T follicular helper cell (primary cell): ENCODE results near the gene ANKRD33.

Experiments
- DNase-seq: peaks from one replicate; pipeline ENCODE4 v3.0.0-alpha.2; 2020; ENCODE audit warnings: low read depth

The ANKRD33 gene

DNA sequence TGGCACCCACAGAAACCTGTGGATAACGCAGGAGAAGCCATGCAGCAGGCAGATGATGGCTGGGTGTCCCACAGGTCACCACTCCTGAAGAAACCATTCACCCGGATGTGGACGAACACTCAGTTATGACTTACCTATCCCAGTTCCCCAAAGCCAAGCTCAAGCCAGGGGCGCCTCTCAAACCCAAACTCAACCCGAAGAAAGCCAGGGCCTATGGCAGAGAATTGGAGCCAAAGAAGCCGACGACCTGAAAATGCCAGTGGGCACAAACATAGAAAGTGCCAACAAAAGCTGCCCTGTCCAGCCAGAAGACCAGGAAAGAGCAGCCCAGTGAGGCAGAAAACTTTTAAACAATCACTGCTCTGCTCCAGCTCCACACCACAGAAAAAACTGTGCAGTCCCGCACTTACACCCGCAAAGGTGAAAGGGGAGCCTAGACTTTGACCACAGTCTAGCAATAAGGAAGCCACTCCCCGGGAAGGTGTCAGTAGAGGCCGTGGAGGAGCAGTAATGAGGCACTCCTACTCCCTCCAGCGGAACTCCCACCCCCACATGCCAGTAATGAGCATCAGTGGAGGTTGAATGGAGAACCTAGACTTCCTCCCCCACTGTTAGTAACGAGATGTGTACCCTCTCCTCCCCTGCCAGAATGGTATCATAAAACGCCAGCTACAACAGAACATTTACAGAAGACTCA, 13.4 kb downstream of the ANKRD33 start:
- no peak for DNase-seq

DNA sequence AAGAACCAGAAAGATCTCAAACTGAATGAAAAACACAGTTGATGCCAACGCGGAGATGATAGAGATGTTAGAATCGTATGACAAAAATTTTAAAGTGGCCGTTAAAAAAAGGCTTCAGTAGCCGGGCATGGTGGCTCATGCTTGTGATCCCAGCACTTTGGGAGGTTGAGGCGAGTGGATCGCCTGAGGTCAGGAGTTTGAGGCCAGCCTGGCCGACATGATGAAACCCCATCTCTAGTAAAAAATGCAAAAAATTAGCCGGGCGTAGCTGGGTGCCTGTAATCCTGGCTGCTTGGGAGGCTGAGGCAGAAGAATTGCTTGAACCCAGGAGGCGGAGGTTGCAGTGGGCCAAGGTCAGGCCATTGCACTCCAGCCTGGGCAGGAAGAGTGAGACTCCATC, 14.0 kb downstream of the ANKRD33 start:
- DNase-seq = no peak

DNA sequence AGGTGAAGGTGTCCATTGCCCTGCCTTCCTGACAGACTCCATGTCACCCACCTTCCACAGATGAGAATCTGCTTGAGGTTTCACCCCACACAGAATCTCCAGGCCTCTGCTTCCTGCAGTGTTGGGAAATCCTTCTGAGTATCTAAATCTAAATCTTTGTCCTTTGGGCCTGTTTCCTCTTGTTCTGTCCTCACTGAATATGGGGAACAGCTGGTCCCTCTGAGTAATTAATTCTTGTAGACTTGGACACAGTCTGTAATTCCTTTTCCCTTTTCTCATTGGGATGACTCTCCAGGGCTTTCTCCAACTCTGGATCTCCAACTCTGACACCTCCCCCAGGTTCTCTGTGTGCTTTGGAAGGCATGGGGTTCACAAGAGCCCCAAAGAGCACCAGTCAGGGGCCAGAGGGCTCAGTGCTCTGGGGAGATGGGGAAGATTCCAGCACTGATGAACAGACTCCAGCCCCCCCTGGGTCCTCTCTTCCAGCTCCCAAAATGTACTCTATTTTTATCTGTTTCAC, 17.1 kb downstream of the ANKRD33 start:
- no peak for DNase-seq

DNA sequence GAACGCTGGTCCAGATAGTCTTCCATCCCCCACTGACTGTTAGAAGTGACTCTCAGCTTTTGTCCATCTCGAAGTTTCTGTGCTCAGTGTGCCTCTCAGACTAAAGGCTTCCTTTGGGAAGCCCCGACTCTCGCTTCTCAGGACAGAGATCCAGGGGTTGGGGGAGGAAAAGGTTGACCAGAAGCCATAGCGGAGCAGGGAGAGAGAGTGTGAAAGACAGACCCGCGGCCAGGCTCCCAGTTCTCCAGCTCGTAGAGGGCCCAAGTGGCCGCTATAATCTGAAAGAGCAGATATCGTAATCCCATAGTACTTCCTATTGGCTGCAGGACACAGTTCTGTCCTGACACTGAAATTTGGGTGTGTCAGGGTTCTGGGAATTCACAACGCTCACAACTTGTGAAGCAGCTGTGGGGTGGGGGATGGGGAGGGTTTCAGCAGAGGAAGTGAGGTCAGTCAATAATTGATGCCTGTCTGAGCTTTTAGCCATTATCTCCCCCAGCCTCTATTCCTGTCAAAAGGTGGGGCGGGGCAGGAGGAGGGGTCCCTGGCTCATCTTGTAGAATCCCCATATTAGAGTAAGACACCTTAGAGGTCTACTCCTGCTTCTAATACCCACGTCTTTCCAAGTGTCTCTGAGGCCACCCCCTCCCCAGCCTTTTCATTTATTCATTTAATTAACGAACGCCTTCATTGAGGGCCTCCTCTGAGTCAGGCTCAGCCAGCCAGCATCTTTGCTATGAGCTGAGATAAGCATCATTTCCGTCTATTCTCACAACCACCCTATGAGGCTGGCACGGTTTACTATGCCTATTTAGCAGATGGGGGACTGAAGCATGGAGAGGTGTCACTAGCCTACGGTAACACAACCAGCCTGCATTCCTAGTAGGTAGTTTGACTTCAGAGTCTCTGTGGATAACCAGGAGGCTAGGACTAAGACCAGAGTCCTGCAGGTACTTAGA, 17.8 kb downstream of the ANKRD33 start:
- no peak for DNase-seq

DNA sequence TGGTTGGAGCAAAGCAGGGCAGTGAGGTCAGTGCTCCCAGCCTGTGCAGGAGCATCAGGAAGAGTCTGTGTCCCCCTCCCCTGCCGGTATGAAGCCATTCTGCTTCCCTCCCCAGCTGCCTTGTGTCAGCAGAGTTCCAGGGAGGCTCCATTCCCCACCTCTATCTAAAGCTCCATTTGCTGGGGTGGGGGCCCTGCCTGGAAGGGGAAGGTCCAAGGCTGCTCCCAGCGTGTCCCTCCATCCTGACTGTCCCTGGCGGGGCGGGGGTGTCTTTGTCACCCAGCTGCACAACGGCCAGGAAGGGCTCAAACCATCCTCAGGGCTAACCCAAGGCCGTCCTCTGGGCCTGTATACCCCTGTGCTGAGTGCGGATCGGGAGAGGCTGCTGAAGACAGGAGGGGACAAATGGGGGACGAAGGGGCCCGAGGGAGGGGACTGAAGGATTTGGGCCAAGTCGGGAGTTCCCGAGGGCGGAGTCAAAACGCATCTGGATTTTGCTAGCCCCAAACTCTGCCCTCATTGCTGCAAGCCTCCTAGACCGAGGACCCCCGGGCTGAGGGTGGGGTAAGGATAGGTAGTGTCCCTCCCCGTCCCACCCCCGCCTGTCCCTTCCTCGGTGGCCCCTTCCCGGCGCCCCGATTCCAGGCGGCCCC, 18.7 kb downstream of the ANKRD33 start:
- no peak for DNase-seq

DNA sequence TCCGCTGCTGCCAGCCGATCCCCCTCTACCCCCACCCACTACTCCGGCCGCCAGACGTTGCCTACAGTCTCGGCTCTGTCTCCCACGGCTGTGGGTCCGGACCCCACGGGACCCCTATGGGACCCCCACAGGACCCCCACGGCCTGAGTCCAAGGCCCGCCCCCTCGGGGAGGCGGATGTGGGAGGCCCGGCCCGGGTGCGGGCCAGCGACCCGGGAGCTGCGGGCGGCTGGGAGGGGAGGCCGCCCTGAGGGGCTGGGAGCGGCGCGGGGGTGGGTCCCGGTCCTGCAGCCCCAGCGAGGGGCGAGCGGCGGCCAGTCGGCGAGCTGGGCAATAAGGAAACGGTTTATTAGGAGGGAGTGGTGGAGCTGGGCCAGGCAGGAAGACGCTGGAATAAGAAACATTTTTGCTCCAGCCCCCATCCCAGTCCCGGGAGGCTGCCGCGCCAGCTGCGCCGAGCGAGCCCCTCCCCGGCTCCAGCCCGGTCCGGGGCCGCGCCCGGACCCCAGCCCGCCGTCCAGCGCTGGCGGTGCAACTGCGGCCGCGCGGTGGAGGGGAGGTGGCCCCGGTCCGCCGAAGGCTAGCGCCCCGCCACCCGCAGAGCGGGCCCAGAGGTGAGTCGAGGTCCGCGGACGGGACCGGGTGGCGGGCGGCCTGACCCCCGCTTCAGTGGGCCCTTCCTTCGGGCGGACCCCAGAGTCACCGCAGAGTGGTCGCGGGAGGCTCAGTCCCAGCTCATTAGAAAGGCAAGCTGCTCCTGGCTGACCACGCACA, 19.4 kb downstream of the ANKRD33 start, which contains the start of gene ACVRL1:
Gene ACVRL1, plus strand, starts transcription at position 422 of the 773 bp plus-strand sequence. CDS start 4,971 bp downstream, outside the sequence.
- no peak for DNase-seq

DNA sequence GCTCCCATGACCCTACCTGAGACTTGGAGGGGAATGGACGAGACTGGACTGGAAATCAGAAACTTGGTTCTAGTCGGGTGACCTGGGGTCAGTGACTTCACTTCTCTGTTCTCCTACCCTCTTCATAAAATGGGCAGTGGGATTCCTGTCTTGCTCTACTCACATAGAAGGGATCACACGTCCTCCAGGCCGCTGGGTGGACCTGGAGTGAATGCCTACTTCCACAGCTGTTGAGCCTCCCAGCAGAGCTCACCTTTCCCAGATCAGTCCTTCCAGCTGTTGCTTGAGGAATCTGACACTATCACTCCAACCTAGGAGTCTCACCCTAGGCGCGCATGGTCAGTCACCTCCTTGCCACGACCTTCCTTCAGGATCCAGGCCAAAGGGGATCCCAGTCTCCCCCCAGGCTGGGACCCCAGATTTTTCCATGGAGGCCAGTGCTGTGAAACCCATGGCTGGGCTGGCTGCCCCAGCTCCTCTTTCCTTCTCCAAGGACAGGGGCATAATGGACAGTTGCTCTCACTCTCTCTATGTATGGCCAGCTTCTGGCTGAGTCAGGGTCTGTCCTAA, 20.0 kb downstream of the ANKRD33 start:
- DNase-seq = no peak

DNA sequence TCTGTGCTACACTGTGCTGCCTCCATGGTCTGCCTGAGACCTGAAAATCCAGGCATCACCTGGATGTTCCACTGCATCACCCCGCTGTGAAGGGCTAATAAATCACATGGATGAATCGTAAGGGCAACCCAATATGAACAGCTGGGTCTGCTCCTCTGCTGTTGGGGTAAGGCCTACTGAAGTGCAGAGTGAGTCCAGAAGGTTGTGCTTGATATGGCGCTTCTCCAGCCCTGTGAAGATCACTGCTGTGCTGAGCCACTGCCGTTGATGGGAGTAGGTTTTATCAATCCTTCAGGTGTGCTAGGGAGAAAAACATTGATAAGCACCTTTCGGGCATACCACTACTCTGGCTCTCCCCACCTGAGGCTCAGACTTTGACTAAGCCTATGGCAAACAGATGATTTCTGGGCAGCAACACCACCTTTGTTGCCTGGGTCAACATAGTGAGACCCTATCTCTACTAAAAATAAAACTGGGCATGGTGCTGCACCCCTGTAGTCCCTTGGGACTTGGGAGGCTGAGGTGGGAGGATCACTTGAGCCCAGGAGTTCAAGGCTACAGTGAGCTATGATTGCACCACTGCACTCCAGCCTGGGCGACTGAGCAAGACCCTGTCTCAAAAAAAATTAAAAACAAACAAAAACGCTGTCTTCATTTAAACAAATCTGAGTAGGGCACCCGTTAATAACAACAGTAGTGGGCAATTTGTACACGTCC, 21.1 kb downstream of the ANKRD33 start:
- DNase-seq = no peak

DNA sequence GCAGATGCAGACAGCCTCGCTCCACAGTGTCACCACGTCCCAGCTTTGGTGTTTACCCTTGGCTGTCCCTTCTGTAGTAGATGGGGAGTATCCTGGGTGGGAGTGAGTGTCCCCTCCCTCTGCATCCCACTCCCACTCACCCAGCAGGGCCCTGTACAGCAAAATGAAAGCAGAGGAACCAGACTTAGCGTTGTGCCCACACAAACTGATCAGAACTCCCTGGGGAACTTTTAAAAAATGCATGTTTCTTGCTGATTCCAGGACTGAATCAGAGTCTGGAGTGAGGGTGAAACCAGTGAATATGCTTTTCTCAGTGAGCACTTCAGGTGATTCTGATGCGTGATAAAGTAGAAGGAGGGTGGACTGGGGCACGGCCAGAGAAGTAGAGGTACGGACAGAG, 22.3 kb downstream of the ANKRD33 start:
- DNase-seq = no peak

DNA sequence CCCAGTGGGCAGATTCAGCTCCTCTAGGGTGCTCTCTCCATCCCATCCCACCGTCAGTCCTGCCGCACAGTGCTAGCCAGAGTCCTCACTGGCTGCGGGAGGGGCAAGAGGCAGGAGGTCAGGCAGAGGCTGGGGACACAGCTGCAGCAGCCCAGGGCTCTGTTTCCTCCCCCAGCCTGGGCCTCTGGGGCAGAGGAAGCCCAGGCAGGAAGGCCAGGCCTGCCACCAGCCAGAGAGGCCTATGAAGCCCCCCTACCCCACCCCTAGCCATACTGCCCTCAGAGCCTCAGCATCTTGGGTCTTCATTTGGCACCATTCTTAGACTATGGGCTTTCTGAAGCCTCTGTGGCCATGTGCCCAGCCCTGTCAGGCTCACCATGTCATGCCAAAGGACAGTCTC, 22.8 kb downstream of the ANKRD33 start:
- DNase-seq = no peak

DNA sequence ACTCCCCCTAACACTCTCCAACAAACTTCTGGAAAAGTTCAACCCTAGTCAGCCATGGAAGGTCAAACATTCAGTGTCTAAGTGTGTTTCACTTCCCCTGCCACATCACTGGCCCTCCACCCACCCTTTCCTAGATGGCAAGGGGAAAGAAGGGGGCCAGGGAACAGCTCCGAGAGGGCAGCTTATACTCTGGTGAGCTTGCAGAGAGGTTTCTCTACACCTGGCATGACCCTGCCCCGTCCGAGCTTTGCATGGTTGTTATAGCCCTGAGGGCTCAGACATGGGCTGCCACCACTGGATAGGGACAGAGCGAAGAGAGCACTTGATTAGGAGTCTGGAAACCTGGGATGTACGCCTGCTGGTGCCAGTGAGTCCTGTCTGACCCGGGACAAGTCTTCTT, 23.4 kb downstream of the ANKRD33 start:
- no peak for DNase-seq

DNA sequence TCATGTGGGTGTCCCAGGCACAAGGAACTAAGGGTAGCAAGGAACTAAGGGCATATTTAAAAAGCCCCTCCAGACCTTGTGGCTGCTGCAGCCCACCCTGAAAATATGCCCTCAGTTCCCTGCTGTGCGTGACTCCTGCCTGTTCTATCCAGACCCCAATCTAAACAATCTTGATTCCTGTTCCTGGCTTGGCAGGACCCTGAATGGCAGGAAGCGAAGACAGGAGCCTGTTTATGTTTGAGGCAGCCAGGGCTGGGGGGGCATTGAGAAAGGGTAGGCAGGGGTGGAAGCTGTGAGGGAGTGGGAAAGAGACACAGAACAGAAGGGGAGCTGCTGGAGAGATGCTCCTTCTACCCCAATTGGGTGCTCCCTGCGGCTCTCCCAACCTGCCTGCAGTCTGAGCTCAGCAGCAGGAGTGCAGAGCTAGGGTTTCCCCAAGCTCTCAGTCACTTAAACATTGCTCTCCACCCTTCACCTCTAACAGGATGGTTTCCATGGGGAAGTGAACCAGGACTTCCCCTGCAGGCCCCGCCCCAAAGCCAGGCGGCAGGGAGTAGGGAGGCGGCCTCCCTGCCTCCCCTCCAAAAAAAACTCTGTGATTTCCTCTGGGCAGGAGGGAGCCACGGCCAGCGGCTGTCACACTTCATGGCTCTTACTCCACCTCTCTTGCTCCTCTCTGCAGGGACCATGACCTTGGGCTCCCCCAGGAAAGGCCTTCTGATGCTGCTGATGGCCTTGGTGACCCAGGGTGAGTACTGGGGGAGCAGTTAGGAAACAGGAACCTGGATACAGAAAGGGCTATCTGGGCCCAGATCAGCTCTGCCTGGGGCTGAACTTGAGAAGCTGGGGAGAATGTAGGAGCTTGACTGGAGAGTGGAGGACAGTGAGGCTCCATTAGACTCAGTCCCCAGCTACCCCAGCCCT, 24.1 kb downstream of the ANKRD33 start:
- DNase-seq = no peak

DNA sequence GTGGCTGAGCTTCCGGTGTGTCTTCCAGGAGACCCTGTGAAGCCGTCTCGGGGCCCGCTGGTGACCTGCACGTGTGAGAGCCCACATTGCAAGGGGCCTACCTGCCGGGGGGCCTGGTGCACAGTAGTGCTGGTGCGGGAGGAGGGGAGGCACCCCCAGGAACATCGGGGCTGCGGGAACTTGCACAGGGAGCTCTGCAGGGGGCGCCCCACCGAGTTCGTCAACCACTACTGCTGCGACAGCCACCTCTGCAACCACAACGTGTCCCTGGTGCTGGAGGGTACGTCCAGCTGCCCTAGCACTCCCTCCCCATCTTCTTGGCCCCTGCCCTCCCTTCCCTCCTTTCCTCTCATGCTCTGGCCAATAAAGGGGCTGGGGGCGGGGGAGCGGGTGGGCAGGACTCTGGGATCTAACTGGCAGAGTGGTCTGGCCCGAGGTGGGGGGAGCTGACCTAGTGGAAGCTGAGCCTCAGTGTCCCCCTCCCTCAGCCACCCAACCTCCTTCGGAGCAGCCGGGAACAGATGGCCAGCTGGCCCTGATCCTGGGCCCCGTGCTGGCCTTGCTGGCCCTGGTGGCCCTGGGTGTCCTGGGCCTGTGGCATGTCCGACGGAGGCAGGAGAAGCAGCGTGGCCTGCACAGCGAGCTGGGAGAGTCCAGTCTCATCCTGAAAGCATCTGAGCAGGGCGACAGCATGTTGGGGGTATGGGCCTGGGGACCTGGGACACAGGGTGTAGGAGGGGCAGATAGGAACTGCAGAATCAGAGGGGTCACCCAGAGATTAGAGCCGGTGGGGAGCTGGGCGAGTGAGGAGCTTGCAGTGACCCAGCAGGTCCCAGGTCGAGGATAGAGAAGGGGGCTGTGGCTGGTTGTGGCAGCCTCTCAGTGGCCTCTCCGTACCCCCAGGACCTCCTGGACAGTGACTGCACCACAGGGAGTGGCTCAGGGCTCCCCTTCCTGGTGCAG, 25.4 kb downstream of the ANKRD33 start:
- DNase-seq = no peak

DNA sequence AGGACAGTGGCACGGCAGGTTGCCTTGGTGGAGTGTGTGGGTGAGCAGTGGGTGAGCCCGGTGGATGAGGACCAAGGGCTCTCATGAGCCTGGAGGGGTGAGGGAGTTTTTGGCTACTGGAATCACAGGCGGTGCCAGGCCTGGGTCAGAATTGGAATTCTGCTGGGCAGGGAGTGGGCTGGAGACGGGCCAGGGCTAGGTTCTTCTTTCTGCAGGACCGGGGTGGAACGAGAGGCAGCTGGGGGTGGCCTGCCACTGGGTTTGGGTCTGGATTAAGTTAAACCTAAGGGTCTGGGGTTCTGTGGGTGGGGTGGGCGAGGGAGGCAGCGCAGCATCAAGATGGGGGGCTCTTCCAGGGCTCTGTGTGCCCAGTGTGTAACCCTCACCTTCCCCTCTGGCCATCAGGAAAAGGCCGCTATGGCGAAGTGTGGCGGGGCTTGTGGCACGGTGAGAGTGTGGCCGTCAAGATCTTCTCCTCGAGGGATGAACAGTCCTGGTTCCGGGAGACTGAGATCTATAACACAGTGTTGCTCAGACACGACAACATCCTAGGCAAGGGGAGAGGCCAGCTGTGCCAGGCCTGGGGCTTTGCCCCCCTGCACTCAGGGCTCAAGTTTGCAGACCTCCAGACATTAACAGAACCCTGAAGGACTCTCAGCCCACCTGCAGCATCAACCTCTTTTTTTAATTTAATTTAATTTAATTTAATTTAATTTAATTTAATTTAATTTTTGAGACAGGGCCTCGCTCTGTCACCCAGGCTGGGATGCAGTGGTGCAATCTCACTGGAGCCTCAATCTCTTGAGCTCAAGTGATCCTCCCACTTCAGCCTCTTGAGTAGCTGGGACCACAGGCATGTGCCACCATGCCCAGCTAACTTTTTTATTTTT, 26.4 kb downstream of the ANKRD33 start:
- no peak for DNase-seq

DNA sequence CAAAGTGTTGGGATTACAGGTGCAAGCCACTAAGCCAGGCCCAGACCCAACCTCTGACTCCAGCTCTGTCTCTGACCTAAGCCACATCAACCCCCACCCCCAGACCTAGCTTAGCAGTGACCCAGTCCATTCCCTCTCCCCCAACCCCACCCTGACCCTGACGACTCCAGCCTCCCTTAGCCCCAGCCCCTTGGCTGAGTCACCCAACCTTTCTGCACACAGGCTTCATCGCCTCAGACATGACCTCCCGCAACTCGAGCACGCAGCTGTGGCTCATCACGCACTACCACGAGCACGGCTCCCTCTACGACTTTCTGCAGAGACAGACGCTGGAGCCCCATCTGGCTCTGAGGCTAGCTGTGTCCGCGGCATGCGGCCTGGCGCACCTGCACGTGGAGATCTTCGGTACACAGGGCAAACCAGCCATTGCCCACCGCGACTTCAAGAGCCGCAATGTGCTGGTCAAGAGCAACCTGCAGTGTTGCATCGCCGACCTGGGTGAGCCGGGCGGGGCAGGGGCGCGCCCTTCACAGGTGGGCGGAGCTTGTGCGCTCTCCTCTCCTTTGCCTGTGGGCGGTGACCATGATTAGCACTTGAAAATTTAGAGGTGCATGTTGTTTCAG, 27.2 kb downstream of the ANKRD33 start:
- no peak for DNase-seq

DNA sequence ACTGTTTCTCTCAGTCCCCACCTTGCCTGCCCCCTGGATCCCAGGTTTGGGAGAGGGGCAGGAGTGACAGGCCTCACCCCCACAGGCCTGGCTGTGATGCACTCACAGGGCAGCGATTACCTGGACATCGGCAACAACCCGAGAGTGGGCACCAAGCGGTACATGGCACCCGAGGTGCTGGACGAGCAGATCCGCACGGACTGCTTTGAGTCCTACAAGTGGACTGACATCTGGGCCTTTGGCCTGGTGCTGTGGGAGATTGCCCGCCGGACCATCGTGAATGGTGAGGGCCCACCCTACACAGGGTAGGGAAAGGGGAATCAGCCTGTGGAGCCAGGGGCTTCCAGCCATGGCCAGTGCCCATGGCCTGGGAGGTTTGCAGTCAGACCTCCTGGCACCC, 28.0 kb downstream of the ANKRD33 start:
- DNase-seq = no peak
